K562 (cell line): Measurements from ENCODE around the gene ELOVL5. TPM values are rescaled to one million over a fixed set of nuclear protein-coding genes. Genes with fewer than 3 reads are reported as not detected.
A peak's percentile ranks its signal among the peaks of the same experiment; 100 is the strongest.

Source experiments
- ARID1B ChIP-seq: fragments of 450-650 bp; IDR thresholded peaks from 2 replicates; pipeline ENCODE4 v1.6.1; 2016; ENCODE audit warnings: antibody characterized with exemption, mild to moderate bottlenecking, inconsistent platforms
- ARID3A ChIP-seq: IDR thresholded peaks from 2 replicates; pipeline ENCODE4 v1.6.1; 2012; ENCODE audit warnings: low read depth, low read length, improper control_type of control experiment, borderline replicate concordance
- ATF7 ChIP-seq: fragments of 450-650 bp; IDR thresholded peaks from 2 replicates; pipeline ENCODE4 v1.7.1; 2014; ENCODE audit warnings: mild to moderate bottlenecking, moderate library complexity
- CHCHD3 ChIP-seq: fragments of 250-450 bp; sonication (Bioruptor Pico); IDR thresholded peaks from 2 replicates; pipeline ENCODE4 v2.1.2; 2022; ENCODE audit warnings: mild to moderate bottlenecking
- CHD7 ChIP-seq: fragments of 200-600 bp; sonication (generic); IDR thresholded peaks from one replicate; pipeline ENCODE4 v1.6.1; 2012; ENCODE audit warnings: mild to moderate bottlenecking, low read depth, low read length, inconsistent platforms
- HES1 ChIP-seq: fragments of 450-650 bp; IDR thresholded peaks from 2 replicates; pipeline ENCODE4 v1.6.1; 2016; ENCODE audit warnings: low read depth, mild to moderate bottlenecking, moderate library complexity
- LEF1 ChIP-seq: fragments of 450-650 bp; IDR thresholded peaks from 2 replicates; pipeline ENCODE4 v1.6.1; 2016; ENCODE audit warnings: mild to moderate bottlenecking
- PREB ChIP-seq: sonication (generic); formaldehyde crosslinking; IDR thresholded peaks from 2 replicates; pipeline ENCODE4 v1.8.1; 2023; ENCODE audit warnings: mild to moderate bottlenecking, missing genetic modification reagents
- RBM17 ChIP-seq: fragments of 200-400 bp; formaldehyde crosslinking; IDR thresholded peaks from 2 replicates; pipeline ENCODE4 v1.6.1; 2017; ENCODE audit warnings: low read depth, mild to moderate bottlenecking, low read length, borderline replicate concordance
- SMARCE1 ChIP-seq: fragments of 450-650 bp; IDR thresholded peaks from 2 replicates; pipeline ENCODE4 v1.7.1; 2016; ENCODE audit warnings: mild to moderate bottlenecking
- SREBF1 ChIP-seq: fragments of 150-350 bp; IDR thresholded peaks from 2 replicates; pipeline ENCODE4 v1.6.1; 2014; ENCODE audit warnings: antibody characterized with exemption, low read depth, low read length, borderline replicate concordance
- U2AF1 ChIP-seq: fragments of 200-400 bp; formaldehyde crosslinking; optimal IDR thresholded peaks from 2 replicates; pipeline ENCODE3; 2017; ENCODE audit warnings: mild to moderate bottlenecking, low read depth, low read length, moderate library complexity
- ZNF24 ChIP-seq: fragments of 450-650 bp; IDR thresholded peaks from 2 replicates; pipeline ENCODE4 v1.6.1; 2016
- ZNF644 ChIP-seq: fragments of 200-800 bp; sonication (Bioruptor generic); IDR thresholded peaks from 2 replicates; pipeline ENCODE4 v1.6.1; 2016; ENCODE audit warnings: low read depth, missing genetic modification characterization, missing compliant biosample characterization
- polyA plus RNA-seq, 8 experiments: library from polyadenylated mRNA; depleted of rRNA in 4 of 8; stranded (reverse) in 5 of 8; unstranded in 3 of 8; fragments of >200 nt; fragmentation: Nextera tagmentation in 2 of 8; fragmentation: Illumina TruSeq in 1 of 8; extraction: Ambion mirVana in 2 of 8; extraction: Trizol in 1 of 8; gene quantifications; 2 replicates each; pipeline versions ENCODE4 v1.2.1 to v1.2.3, GENCODE V29; 2011 to 2014; ENCODE audit warnings: inconsistent platforms in 1 of 8, missing spikeins in 1 of 8
- total RNA-seq, 7 experiments: library from RNA; depleted of rRNA in 6 of 7; stranded (reverse); fragments of >200 nt in 6 of 7; fragmentation: Illumina TruSeq in 2 of 7; extraction: Trizol in 2 of 7; gene quantifications; 2 replicates each; pipeline versions ENCODE4 v1.2.1 to v1.2.3, GENCODE V29; 2011 to 2021; ENCODE audit warnings: low replicate concordance in 1 of 7

The ELOVL5 gene
- total and polyA plus RNA-seq, 9 of the 15 experiments (the other 6 are each of a cell fraction or from before 2014, with no cell fraction given): 70.6 to 245 (median 132) TPM

GRCh38 chr6:53313784-53314400 is 34.9 kb downstream of the ELOVL5 start (continued):
- TF ChIP-seq ARID3A: peak; percentile 10; the same call in 1 of the 2 replicates
- TF ChIP-seq LEF1: peak; percentile 69; the same call in 1 of the 2 replicates
- TF ChIP-seq CHCHD3 (CRISPR knock-in tag): no peak
- TF ChIP-seq SREBF1: no peak
- peak; percentile 84 for TF ChIP-seq SMARCE1
- TF ChIP-seq HES1: no peak
- TF ChIP-seq ARID1B: peak; percentile 80
- TF ChIP-seq ZNF644: 0 out of 2 replicates have a peak, but pooled peaks have one; percentile 3
- no peak for TF ChIP-seq RBM17
- TF ChIP-seq PREB: 0 out of 2 replicates have a peak, but pooled peaks have one; percentile 43
- TF ChIP-seq CHD7: no peak
- peak; percentile 97 for TF ChIP-seq ATF7
- no peak for TF ChIP-seq ZNF24
- TF ChIP-seq U2AF1: no peak
